Measurements from ENCODE around the gene CASZ1. TPM values are rescaled to one million over a fixed set of nuclear protein-coding genes. Genes with fewer than 3 reads are reported as not detected.

Gene CASZ1
- total RNA-seq, 1 donor from 2014 or later: 23.6 TPM

DNA sequence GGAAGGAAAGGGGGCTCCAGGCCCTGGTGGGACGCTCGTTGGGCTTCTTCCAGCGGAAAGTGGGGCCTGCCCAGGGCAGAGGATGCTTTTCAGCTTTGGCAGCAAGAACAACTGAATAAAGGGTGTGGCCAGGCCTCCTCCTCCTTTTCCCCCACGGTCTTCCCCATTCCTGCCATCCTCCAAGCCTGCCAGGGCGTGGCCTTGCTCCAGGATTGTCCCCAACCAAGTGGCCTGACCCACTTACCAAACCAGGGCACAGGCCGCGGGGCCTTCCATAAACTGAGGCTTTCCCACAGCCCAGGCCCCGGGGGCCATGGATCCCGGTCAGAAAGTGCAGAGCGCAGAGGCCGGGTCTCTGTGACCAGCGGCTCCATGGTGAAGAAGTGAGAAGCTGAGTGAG is 33.6 kb downstream of the CASZ1 start:
- no peak overlapping the region for H3K4me3 Mint-ChIP-seq (ENCODE audit: low read depth)
- TF ChIP-seq, protein P1, sequence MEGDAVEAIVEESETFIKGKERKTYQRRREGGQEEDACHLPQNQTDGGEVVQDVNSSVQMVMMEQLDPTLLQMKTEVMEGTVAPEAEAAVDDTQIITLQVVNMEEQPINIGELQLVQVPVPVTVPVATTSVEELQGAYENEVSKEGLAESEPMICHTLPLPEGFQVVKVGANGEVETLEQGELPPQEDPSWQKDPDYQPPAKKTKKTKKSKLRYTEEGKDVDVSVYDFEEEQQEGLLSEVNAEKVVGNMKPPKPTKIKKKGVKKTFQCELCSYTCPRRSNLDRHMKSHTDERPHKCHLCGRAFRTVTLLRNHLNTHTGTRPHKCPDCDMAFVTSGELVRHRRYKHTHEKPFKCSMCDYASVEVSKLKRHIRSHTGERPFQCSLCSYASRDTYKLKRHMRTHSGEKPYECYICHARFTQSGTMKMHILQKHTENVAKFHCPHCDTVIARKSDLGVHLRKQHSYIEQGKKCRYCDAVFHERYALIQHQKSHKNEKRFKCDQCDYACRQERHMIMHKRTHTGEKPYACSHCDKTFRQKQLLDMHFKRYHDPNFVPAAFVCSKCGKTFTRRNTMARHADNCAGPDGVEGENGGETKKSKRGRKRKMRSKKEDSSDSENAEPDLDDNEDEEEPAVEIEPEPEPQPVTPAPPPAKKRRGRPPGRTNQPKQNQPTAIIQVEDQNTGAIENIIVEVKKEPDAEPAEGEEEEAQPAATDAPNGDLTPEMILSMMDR (IDR thresholded peaks at IDR 0.05; ENCODE audit: unreplicated experiment): no peak
- peaks cover 5% of the 10 kb centered on the region for H3K27me3 Mint-ChIP-seq
- H3K27ac Mint-ChIP-seq: no peak overlapping the region
- peaks cover 51% of the 10 kb centered on the region for H3K4me1 Mint-ChIP-seq (ENCODE audit: low read depth)
- H3K9me3 Mint-ChIP-seq (ENCODE audit: low read depth): no peaks in the 10 kb centered on the region
- no peak for DNase-seq (ENCODE audit: low spot score, unreplicated experiment)
- H3K36me3 Mint-ChIP-seq (ENCODE audit: insufficient read depth): peaks cover 1% of the 10 kb centered on the region

DNA sequence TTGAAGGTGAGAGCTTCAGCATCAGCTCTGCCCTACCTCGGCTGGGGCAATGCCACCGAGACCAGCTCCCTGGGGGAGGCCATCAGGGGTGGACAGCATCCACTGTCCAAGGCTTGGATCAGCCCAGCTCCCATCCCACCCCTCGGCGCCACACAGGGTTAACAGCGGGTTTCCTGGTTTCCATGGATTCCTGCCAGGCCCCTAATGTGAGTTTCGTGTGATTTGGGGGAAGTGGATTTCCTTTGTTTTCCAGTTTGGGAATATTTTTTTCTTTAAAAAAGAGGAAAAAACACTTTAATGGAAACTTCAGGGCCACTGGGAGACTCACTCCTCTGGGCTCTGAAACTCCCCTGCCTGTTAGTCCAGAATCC is 34.3 kb downstream of the CASZ1 start:
- Mint-ChIP-seq H3K4me3 (ENCODE audit: low read depth) (no peak overlapping the region), H3K36me3 (ENCODE audit: insufficient read depth) (peaks cover 1% of the 10 kb centered on the region), H3K4me1 (ENCODE audit: low read depth) (peaks cover 49% of the 10 kb centered on the region), H3K27ac (no peak overlapping the region), H3K27me3 (peaks cover 10% of the 10 kb centered on the region), H3K9me3 (ENCODE audit: low read depth) (no peaks in the 10 kb centered on the region)
- TF ChIP-seq, protein P1 (IDR thresholded peaks at IDR 0.05; ENCODE audit: unreplicated experiment): no peak
- no peak for DNase-seq (ENCODE audit: low spot score, unreplicated experiment)

DNA sequence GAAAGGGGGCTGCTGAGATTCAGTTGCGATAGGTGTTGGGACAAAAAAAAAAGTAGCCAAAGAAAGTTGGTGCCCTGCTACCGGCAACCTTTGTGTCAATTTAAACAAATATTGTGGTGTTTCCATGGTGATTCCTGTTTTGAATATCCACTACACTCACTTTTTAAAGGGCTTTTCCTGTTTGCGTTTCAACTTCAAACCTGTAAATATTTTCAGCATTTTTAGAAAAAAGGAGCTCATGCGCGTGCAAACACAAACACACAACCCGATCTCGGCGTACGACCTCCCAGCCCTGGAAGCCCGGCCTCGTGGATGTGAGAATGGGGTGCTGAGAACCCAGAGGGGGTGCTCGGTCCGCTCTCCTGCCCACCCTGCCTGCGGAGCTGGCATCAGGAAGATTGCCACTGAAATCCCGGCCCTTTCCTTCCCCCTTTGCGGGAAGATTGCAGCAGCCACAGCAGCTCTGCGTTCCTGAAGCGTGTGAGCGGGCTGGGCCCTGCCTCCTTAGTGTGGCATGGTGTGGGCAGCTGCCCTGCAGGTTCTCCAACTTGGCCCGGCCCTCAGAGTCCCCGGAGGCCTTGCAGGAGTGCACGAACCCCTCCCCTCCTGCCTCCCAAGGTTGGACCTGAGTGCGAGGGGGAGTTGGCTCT is 34.8 kb downstream of the CASZ1 start:
- DNase-seq (ENCODE audit: low spot score, unreplicated experiment): no peak
- TF ChIP-seq, protein P1 (IDR thresholded peaks at IDR 0.05; ENCODE audit: unreplicated experiment): no peak
- Mint-ChIP-seq H3K9me3 (ENCODE audit: low read depth) (no peaks in the 10 kb centered on the region), H3K4me1 (ENCODE audit: low read depth) (peaks cover 45% of the 10 kb centered on the region), H3K27me3 (peaks cover 15% of the 10 kb centered on the region), H3K4me3 (ENCODE audit: low read depth) (no peak overlapping the region), H3K36me3 (ENCODE audit: insufficient read depth) (peaks cover 1% of the 10 kb centered on the region), H3K27ac (peak overlapping the region; percentile 26)

DNA sequence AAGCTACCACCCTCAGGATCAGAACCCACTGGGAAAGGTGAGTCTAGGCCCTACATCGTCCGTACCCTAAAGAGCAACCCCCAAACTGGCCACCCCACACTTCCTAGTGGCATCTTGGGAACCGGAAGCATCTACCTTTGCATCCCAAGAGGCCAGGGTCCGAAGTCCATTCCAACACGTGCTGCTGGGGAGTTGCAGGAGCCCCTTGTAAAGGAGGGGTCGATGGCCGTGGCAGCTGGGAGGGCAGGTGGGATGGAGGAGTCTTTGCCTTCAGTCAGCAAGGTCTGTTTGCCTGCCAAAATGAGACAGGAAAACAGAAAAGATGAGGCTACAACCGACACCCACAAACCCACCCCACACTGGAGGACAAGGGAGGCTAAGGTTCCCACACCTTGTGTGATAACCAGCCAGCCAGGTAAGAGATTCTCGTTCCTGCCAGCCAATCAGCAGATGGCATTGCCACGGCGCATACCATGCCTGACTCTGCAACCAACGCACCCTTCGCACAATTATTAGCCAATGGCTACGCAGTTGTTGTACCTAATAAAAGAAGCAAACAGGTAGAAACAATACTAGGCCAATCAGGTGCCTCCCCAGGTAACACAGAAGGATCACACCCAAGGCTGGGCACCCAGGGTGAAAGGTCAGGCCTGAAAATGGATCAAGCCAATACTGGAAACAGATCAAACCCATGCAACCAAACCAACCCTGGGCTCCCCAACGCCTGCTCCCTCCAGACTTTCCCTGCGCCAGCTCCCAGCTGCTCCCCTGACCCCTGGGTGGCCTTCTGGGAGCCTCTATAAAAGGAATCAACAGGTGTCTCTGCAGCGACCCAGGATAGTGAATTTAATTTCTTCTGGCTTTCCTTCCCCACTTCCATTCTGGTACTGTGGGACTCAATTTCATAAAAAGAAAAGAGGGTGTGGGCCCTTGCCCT is 35.6 kb downstream of the CASZ1 start:
- Mint-ChIP-seq H3K27ac (peak overlapping the region; percentile 26), H3K36me3 (ENCODE audit: insufficient read depth) (peaks cover 1% of the 10 kb centered on the region), H3K9me3 (ENCODE audit: low read depth) (no peaks in the 10 kb centered on the region)

More for the DNA sequence above, 35.6 kb downstream of the CASZ1 start:
- Mint-ChIP-seq H3K27me3 (peaks cover 16% of the 10 kb centered on the region), H3K4me1 (ENCODE audit: low read depth) (peaks cover 38% of the 10 kb centered on the region), H3K4me3 (ENCODE audit: low read depth) (no peak overlapping the region)
- TF ChIP-seq, protein P1 (IDR thresholded peaks at IDR 0.05; ENCODE audit: unreplicated experiment): no peak
- DNase-seq (ENCODE audit: low spot score, unreplicated experiment): no peak
